GM23248 (cell line): ENCODE results near the gene TTC39A.

Source experiments
- EZH2 ChIP-seq: fragments of 200-600 bp; sonication (generic); IDR thresholded peaks from 2 replicates; pipeline ENCODE4 v1.6.1; 2018; ENCODE audit warnings: antibody characterized with exemption, mild to moderate bottlenecking; ENCODE audit not compliant: insufficient read depth, poor library complexity, severe bottlenecking
- EZH2phosphoT487 ChIP-seq: fragments of 200-600 bp; sonication (generic); IDR thresholded peaks from 2 replicates; pipeline ENCODE4 v1.6.1; 2018; ENCODE audit warnings: antibody characterized with exemption, moderate library complexity, mild to moderate bottlenecking, low read depth; ENCODE audit not compliant: insufficient read depth

GRCh38 chr1:51303315-51303714 lies 27.0 kb downstream of the TTC39A start:
- no peak for TF ChIP-seq EZH2phosphoT487
- TF ChIP-seq EZH2: no peak
